ENCODE results near the gene MOK. TPM values are rescaled to one million over a fixed set of nuclear protein-coding genes. Genes with fewer than 3 reads are reported as not detected.

MOK gene
- total RNA-seq, 3 donors from 2014 or later, result 13.0 to 29.0 (median 23.9) TPM

- DNase-seq (ENCODE audit: low spot score in 2 of 2), result no peak
- H3K27ac ChIP-seq, result no peak overlapping the region
- H3K36me3 ChIP-seq, result no peaks in the 10 kb centered on the region
- H3K4me3 ChIP-seq, result no peak overlapping the region
- no peaks in the 10 kb centered on the region for H3K4me1 ChIP-seq
- H3K27me3 ChIP-seq, result no peaks in the 10 kb centered on the region
- no peaks in the 10 kb centered on the region for H3K9me3 ChIP-seq
- intact Hi-C loops (cut with DNase I; ENCODE audit: low total_unique reads), result no loop called here
- TF ChIP-seq POLR2A (IDR thresholded peaks at IDR 0.05) (no peak), POLR2AphosphoS5 (IDR thresholded peaks at IDR 0.05) (no peak)
- TF ChIP-seq, protein P1, sequence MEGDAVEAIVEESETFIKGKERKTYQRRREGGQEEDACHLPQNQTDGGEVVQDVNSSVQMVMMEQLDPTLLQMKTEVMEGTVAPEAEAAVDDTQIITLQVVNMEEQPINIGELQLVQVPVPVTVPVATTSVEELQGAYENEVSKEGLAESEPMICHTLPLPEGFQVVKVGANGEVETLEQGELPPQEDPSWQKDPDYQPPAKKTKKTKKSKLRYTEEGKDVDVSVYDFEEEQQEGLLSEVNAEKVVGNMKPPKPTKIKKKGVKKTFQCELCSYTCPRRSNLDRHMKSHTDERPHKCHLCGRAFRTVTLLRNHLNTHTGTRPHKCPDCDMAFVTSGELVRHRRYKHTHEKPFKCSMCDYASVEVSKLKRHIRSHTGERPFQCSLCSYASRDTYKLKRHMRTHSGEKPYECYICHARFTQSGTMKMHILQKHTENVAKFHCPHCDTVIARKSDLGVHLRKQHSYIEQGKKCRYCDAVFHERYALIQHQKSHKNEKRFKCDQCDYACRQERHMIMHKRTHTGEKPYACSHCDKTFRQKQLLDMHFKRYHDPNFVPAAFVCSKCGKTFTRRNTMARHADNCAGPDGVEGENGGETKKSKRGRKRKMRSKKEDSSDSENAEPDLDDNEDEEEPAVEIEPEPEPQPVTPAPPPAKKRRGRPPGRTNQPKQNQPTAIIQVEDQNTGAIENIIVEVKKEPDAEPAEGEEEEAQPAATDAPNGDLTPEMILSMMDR (IDR thresholded peaks at IDR 0.05), result no peak
Observed at GRCh38 chr14:102215071-102215470, 89.9 kb downstream of the MOK start.

DNA sequence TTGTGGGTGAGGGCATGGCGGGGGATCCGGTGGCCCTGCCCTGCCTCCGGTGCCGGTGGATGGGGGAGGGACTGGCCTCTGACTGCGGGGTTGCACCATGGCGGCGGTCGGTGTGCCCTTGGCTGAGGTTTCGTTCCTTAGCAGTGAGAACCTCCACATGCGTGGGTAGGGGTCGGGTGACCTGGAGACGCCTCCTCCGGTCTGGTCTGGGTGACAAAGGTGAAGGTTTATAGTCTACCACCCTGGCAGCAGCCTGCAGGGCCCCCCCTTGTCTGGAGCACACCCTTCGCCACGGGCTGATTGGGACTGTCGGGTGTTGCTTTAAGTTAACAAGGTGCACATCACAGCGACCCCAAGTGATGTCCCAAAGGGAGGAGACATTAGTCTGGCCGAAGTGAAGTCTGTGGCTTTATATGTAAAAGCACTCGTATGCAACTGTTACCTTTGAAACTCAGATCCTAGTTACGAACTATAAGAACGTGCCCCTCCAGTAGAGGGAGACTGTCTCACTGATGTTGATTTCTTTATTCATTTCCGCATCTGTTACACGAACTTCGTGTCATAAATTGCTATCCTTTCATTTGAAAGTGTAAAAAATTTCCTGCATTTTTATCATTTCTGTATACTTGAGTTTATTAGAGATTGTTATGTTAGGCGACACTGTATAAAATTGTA, 90.8 kb downstream of the MOK start:
- Histone ChIP-seq H3K27me3 (no peaks in the 10 kb centered on the region), H3K4me1 (no peaks in the 10 kb centered on the region), H3K4me3 (no peak overlapping the region), H3K9me3 (no peaks in the 10 kb centered on the region), H3K27ac (no peak overlapping the region), H3K36me3 (no peaks in the 10 kb centered on the region)
- DNase-seq (ENCODE audit: low spot score in 2 of 2), result no peak
- TF ChIP-seq, protein P1 (IDR thresholded peaks at IDR 0.05), result no peak
- TF ChIP-seq POLR2AphosphoS5 (IDR thresholded peaks at IDR 0.05) (no peak), POLR2A (IDR thresholded peaks at IDR 0.05) (no peak)
- intact Hi-C loops (cut with DNase I; ENCODE audit: low total_unique reads), result no loop called here

DNA sequence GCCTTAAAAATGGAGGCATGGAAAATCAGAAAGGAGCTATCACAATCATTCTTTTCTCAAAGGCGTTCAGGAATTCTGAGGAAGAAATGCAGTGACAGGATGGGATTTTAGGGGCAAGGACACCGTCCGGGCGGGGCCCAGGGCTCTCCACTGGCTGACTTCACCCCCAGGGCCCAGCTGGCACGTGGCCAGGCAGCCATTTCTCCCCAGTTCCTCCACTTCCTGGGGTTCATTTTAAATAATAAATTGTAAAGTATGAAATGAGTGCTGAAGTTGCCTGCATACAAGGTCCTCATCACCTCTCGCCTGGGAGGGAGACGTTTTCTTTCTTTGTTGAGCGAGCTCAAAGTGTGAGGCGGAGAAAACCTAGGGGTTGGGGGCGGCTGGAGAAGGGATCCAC, 91.5 kb downstream of the MOK start:
- TF ChIP-seq POLR2AphosphoS5 (IDR thresholded peaks at IDR 0.05) (no peak), POLR2A (IDR thresholded peaks at IDR 0.05) (no peak)
- H3K9me3 ChIP-seq, result no peaks in the 10 kb centered on the region
- DNase-seq (ENCODE audit: low spot score in 2 of 2), result no peak
- no peaks in the 10 kb centered on the region for H3K4me1 ChIP-seq
- no peaks in the 10 kb centered on the region for H3K27me3 ChIP-seq
- intact Hi-C loops (cut with DNase I; ENCODE audit: low total_unique reads), result no loop called here
- H3K4me3 ChIP-seq, result no peak overlapping the region
- no peak overlapping the region for H3K27ac ChIP-seq
- H3K36me3 ChIP-seq, result no peaks in the 10 kb centered on the region

- Histone ChIP-seq H3K36me3 (no peaks in the 10 kb centered on the region), H3K9me3 (no peaks in the 10 kb centered on the region), H3K27me3 (no peaks in the 10 kb centered on the region), H3K4me1 (no peaks in the 10 kb centered on the region), H3K27ac (no peak overlapping the region), H3K4me3 (no peak overlapping the region)
- no peak for DNase-seq (ENCODE audit: low spot score in 2 of 2)
- intact Hi-C loops (cut with DNase I; ENCODE audit: low total_unique reads), result no loop called here
- TF ChIP-seq, protein P1 (IDR thresholded peaks at IDR 0.05), result no peak
- TF ChIP-seq POLR2AphosphoS5 (IDR thresholded peaks at IDR 0.05) (no peak), POLR2A (IDR thresholded peaks at IDR 0.05) (no peak)
Observed at GRCh38 chr14:102212845-102213244, 92.1 kb downstream of the MOK start.

DNA sequence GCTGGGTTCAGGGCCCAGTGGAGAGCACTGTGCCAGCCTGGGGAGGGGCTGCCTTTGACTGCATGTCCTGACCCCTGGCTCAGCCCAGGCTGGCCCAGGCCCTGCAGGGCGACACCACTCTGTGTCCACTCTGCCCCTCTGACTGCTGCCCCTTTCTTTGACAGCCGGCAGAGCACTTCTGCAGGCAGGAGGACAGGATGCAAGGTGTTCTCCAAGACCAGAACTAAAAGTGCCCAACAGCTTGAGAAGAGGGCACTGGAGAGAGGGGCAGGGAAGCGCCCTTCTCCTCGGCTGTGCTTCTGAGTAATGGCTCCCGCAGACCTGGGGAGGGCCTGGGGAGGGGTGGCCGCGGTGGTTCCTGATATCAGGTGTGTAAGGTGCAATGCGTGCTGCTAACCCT, 92.6 kb downstream of the MOK start:
- no peak for DNase-seq (ENCODE audit: low spot score in 2 of 2)
- Histone ChIP-seq H3K36me3 (no peaks in the 10 kb centered on the region), H3K9me3 (no peaks in the 10 kb centered on the region), H3K27me3 (no peaks in the 10 kb centered on the region), H3K27ac (no peak overlapping the region), H3K4me1 (no peaks in the 10 kb centered on the region), H3K4me3 (no peak overlapping the region)
- TF ChIP-seq, protein P1 (IDR thresholded peaks at IDR 0.05), result no peak
- TF ChIP-seq POLR2AphosphoS5 (IDR thresholded peaks at IDR 0.05), result no peak
- TF ChIP-seq POLR2A (IDR thresholded peaks at IDR 0.05), result no peak
- intact Hi-C loops (cut with DNase I; ENCODE audit: low total_unique reads), result no loop called here

All from breast epithelium (tissue), 4 donors.